Prostate gland (tissue), 2 donors: ENCODE measurements around the gene BLZF1. TPM values are rescaled to one million over a fixed set of nuclear protein-coding genes. Genes with fewer than 3 reads are reported as not detected.

Source experiments
- DNase-seq: peaks from one replicate; pipeline ENCODE4 v3.0.0-alpha.2; 2019; ENCODE audit warnings: low spot score
- H3K27ac ChIP-seq, 2 donors: fragments of 200-600 bp; sonication (generic); 2 replicates each; pipeline ENCODE4 v1.5.1; 2017 to 2019
- H3K27me3 ChIP-seq: fragments of 200-600 bp; sonication (generic); replicated peaks from 2 replicates; pipeline ENCODE4 v1.5.1; 2019; ENCODE audit not compliant: insufficient read depth
- H3K36me3 ChIP-seq, 2 donors: fragments of 200-600 bp; sonication (generic); 1 replicate in 1 of 2; 2 replicates in 1 of 2; pipeline versions ENCODE4 v1.5.1 to v1.8.1; 2017 to 2019
- H3K4me1 ChIP-seq: fragments of 200-600 bp; sonication (generic); replicated peaks from 2 replicates; pipeline ENCODE4 v1.5.1; 2019
- H3K4me3 ChIP-seq, 2 donors: fragments of 200-600 bp; sonication (generic); 2 replicates each; pipeline ENCODE4 v1.5.1; 2017 to 2019
- H3K9me3 ChIP-seq: fragments of 200-600 bp; sonication (generic); 2 replicates; pipeline ENCODE4 v1.5.1; 2017
- CTCF ChIP-seq, 4 experiments: fragments of 200-600 bp in 2 of 4; fragments of 450-650 bp in 2 of 4; sonication (generic) in 2 of 4; IDR thresholded peaks; 1 replicate in 3 of 4; 2 replicates in 1 of 4; pipeline ENCODE4 v1.5.1; 2016 to 2019; ENCODE audit warnings: antibody characterized with exemption in 4 of 4, mild to moderate bottlenecking in 2 of 4, moderate library complexity in 2 of 4
- POLR2A ChIP-seq: fragments of 450-650 bp; IDR thresholded peaks from one replicate; pipeline ENCODE4 v1.6.1; 2016; ENCODE audit warnings: antibody characterized with exemption, mild to moderate bottlenecking
- POLR2AphosphoS5 ChIP-seq: sonication (generic); formaldehyde crosslinking; IDR thresholded peaks from one replicate; pipeline ENCODE4 v1.6.1; 2017; ENCODE audit warnings: antibody characterized with exemption
- WGBS: methylation state at CpG from one replicate; pipeline ENCODE4 v1.1.5; 2018; 5-methylcytosine and 5-hydroxymethylcytosine counted together
- intact Hi-C: fragments of 100-400 bp; cut with DNase I; formaldehyde crosslinking; loops from one replicate; pipeline ENCODE4 v1.14.2; 2022
- total RNA-seq, 2 donors: library from RNA; depleted of rRNA; stranded (reverse); fragments of >200 nt; gene quantifications; one replicate each; pipeline ENCODE4 v1.1.0, GENCODE V29; 2016

The BLZF1 gene
- total RNA-seq, 2 donors from 2014 or later = 18.8 to 21.7 TPM

GRCh38 chr1:169325117-169325516 lies 42.9 kb upstream of the BLZF1 start:
- no peak overlapping the region for H3K4me3 ChIP-seq
- 90% methylated on average over 1 of the region's 1 CpG for WGBS
- TF ChIP-seq CTCF (IDR thresholded peaks at IDR 0.05) (no peak), POLR2A (no peak), POLR2AphosphoS5 (no peak)
- no peaks in the 10 kb centered on the region for H3K27me3 ChIP-seq
- H3K9me3 ChIP-seq = no peaks in the 10 kb centered on the region
- no peaks in the 10 kb centered on the region for H3K4me1 ChIP-seq
- no peak overlapping the region for H3K27ac ChIP-seq
- intact Hi-C loops = no loop called here
- H3K36me3 ChIP-seq = no peaks in the 10 kb centered on the region
- DNase-seq = no peak

- H3K9me3 ChIP-seq = no peaks in the 10 kb centered on the region
- WGBS = 70% methylated on average over 3 of the region's 3 CpGs
- intact Hi-C loops = no loop called here
Measured at GRCh38 chr1:169326261-169326955, 41.6 kb upstream of the BLZF1 start.

GRCh38 chr1:169326956-169327268 lies 41.1 kb upstream of the BLZF1 start:
- H3K36me3 ChIP-seq = no peaks in the 10 kb centered on the region
- no peak overlapping the region for H3K27ac ChIP-seq
- intact Hi-C loops = no loop called here
- no peak for TF ChIP-seq POLR2AphosphoS5
- TF ChIP-seq CTCF (IDR thresholded peaks at IDR 0.05) = no peak
- TF ChIP-seq POLR2A = no peak
- no peak overlapping the region for H3K4me3 ChIP-seq
- DNase-seq = no peak
- no peaks in the 10 kb centered on the region for H3K9me3 ChIP-seq
- H3K27me3 ChIP-seq = no peaks in the 10 kb centered on the region
- H3K4me1 ChIP-seq = no peaks in the 10 kb centered on the region

More at GRCh38 chr1:169326261-169326955, 41.6 kb upstream of the BLZF1 start:
- no peak for DNase-seq
- Histone ChIP-seq H3K4me1 (no peaks in the 10 kb centered on the region), H3K27ac (no peak overlapping the region), H3K36me3 (no peaks in the 10 kb centered on the region), H3K4me3 (no peak overlapping the region), H3K27me3 (no peaks in the 10 kb centered on the region)
- TF ChIP-seq POLR2A (no peak), CTCF (IDR thresholded peaks at IDR 0.05) (no peak)

- no peak for TF ChIP-seq POLR2AphosphoS5
- no peak for TF ChIP-seq POLR2A
- TF ChIP-seq CTCF (IDR thresholded peaks at IDR 0.05) = no peak
- H3K27ac ChIP-seq = no peak overlapping the region
- no peaks in the 10 kb centered on the region for H3K36me3 ChIP-seq
- no peaks in the 10 kb centered on the region for H3K27me3 ChIP-seq
- H3K9me3 ChIP-seq = no peaks in the 10 kb centered on the region
- DNase-seq = no peak
- no peaks in the 10 kb centered on the region for H3K4me1 ChIP-seq
- no peak overlapping the region for H3K4me3 ChIP-seq
- intact Hi-C loops = no loop called here
- WGBS = 89% methylated on average over 2 of the region's 2 CpGs
Measured at GRCh38 chr1:169327875-169328274, 40.1 kb upstream of the BLZF1 start.

- 100% methylated on average over 1 of the region's 1 CpG for WGBS
- DNase-seq = no peak
- H3K36me3 ChIP-seq = no peaks in the 10 kb centered on the region
- H3K4me3 ChIP-seq = no peak overlapping the region
- intact Hi-C loops = no loop called here
- no peak overlapping the region for H3K27ac ChIP-seq
- TF ChIP-seq POLR2A (no peak), CTCF (IDR thresholded peaks at IDR 0.05) (no peak), POLR2AphosphoS5 (no peak)
- H3K9me3 ChIP-seq = no peaks in the 10 kb centered on the region
- no peaks in the 10 kb centered on the region for H3K27me3 ChIP-seq
- no peaks in the 10 kb centered on the region for H3K4me1 ChIP-seq
Measured at GRCh38 chr1:169329383-169329782, 38.6 kb upstream of the BLZF1 start.
